K562 (cell line): Measurements from ENCODE around the gene POLR2J3.
"Not testable (repeated sequence)": the region's sequence is repeated elsewhere in the genome, so short reads cannot be mapped to it uniquely, and the experiment has no call there.

Source experiments
- SMARCC2 ChIP-seq: fragments of 450-650 bp; IDR thresholded peaks from 2 replicates; pipeline ENCODE4 v1.6.1; 2017; ENCODE audit warnings: antibody characterized with exemption, moderate library complexity, mild to moderate bottlenecking, low read depth
- YY1 ChIP-seq, 3 experiments: IDR thresholded peaks; 2 replicates each; pipeline ENCODE4 v1.6.1; 2011; ENCODE audit warnings: low read length in 2 of 3, mild to moderate bottlenecking in 2 of 3, moderate library complexity in 2 of 3, borderline replicate concordance in 1 of 3, control low read depth in 1 of 3, low read depth in 1 of 3; ENCODE audit not compliant: insufficient read depth in 3 of 3, insufficient replicate concordance in 2 of 3, control insufficient read depth in 1 of 3, insufficient read length in 1 of 3; ENCODE audit errors: extremely low read depth in 1 of 3
- ZNF3 ChIP-seq: fragments of 250-450 bp; sonication (Bioruptor Pico); IDR thresholded peaks from 2 replicates; pipeline ENCODE4 v1.5.0; 2021; ENCODE audit warnings: mild to moderate bottlenecking, moderate library complexity
- TF ChIP-seq, protein P1 (sequence below), 3 experiments: IDR thresholded peaks in 2 of 3; conservative IDR thresholded peaks in 1 of 3; 2 replicates each; pipeline ENCODE4 v1.5.1; 2011 to 2012; ENCODE audit warnings: low read length in 3 of 3, mild to moderate bottlenecking in 3 of 3, control low read depth in 2 of 3, improper control_type of control experiment in 1 of 3, inconsistent platforms in 1 of 3, low read depth in 1 of 3, mixed read lengths in 1 of 3, moderate library complexity in 1 of 3; ENCODE audit not compliant: insufficient read depth in 2 of 3

DNA sequence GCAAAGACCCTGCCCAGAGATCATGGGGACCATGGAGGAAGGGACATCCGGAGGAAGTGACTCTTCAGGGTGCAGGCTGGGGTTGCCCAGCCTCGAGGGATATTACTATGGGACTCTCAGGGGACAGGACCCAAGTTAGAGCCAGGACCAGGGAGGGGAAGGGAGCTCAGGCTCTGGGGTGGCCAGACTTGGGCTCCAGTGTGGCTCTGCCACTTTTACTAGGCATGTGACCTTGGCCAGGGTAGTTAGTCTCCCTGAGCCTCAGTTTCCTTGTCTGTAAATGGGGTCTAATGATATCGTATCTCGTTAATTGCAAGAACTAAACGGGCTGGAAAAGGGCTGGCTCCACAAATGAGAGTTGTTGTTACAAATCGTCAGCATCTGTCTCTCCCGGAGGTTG lies 38.1 kb upstream of the POLR2J3 start:
- TF ChIP-seq SMARCC2; YY1 (IDR thresholded peaks at IDR 0.05; ENCODE audit: borderline replicate concordance in 1 of 3, control insufficient read depth in 1 of 3, extremely low read depth in 1 of 3, insufficient read depth in 3 of 3, insufficient read length in 1 of 3, insufficient replicate concordance in 2 of 3, low read depth in 1 of 3, low read length in 2 of 3); ZNF3 (CRISPR knock-in tag): not testable (repeated sequence)
- TF ChIP-seq, protein P1, sequence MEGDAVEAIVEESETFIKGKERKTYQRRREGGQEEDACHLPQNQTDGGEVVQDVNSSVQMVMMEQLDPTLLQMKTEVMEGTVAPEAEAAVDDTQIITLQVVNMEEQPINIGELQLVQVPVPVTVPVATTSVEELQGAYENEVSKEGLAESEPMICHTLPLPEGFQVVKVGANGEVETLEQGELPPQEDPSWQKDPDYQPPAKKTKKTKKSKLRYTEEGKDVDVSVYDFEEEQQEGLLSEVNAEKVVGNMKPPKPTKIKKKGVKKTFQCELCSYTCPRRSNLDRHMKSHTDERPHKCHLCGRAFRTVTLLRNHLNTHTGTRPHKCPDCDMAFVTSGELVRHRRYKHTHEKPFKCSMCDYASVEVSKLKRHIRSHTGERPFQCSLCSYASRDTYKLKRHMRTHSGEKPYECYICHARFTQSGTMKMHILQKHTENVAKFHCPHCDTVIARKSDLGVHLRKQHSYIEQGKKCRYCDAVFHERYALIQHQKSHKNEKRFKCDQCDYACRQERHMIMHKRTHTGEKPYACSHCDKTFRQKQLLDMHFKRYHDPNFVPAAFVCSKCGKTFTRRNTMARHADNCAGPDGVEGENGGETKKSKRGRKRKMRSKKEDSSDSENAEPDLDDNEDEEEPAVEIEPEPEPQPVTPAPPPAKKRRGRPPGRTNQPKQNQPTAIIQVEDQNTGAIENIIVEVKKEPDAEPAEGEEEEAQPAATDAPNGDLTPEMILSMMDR (IDR thresholded peaks at IDR 0.05 in 2 of 3, conservative IDR thresholded peaks at IDR 0.05 in 1 of 3; ENCODE audit: insufficient read depth in 2 of 3, low read depth in 1 of 3, low read length in 3 of 3) = not testable (repeated sequence)
